H7 (cell line): ENCODE results near the gene PCDHGB4. TPM values are rescaled to one million over a fixed set of nuclear protein-coding genes. Genes with fewer than 3 reads are reported as not detected.
A peak's percentile ranks its signal among the peaks of the same experiment; 100 is the strongest.
"Not testable (repeated sequence)": the region's sequence is repeated elsewhere in the genome, so short reads cannot be mapped to it uniquely, and the experiment has no call there.

ENCODE experiments used
- DNase-seq: peaks from one replicate; pipeline ENCODE4 v3.0.0; 2012
- H3K27me3 ChIP-seq: 2 replicates; pipeline ENCODE4 v1.6.0; 2011; ENCODE audit warnings: mild to moderate bottlenecking, low read length; ENCODE audit not compliant: control insufficient read depth, insufficient read depth
- H3K36me3 ChIP-seq: replicated peaks from 2 replicates; pipeline ENCODE4 v1.5.1; 2011; ENCODE audit warnings: low read length; ENCODE audit not compliant: control insufficient read depth, insufficient read depth
- H3K4me3 ChIP-seq: 2 replicates; pipeline ENCODE4 v1.5.1; 2011; ENCODE audit warnings: low read depth, mild to moderate bottlenecking, control low read depth, low read length, moderate library complexity; ENCODE audit not compliant: insufficient read depth
- total RNA-seq: library from RNA; depleted of rRNA; stranded (reverse); fragments of >200 nt; shearing (Covaris generic); gene quantifications from 2 replicates; pipeline ENCODE4 v1.2.3, GENCODE V29; 2014

Gene PCDHGB4
- total RNA-seq, 1 experiment from 2014 or later, result 0.66 TPM

- Histone ChIP-seq H3K36me3 (no peaks in the 10 kb centered on the region), H3K27me3 (no peaks in the 10 kb centered on the region), H3K4me3 (no peak overlapping the region)
- DNase-seq, result no peak
Observed at GRCh38 chr5:141356950-141357349, 30.5 kb upstream of the PCDHGB4 start.

DNA sequence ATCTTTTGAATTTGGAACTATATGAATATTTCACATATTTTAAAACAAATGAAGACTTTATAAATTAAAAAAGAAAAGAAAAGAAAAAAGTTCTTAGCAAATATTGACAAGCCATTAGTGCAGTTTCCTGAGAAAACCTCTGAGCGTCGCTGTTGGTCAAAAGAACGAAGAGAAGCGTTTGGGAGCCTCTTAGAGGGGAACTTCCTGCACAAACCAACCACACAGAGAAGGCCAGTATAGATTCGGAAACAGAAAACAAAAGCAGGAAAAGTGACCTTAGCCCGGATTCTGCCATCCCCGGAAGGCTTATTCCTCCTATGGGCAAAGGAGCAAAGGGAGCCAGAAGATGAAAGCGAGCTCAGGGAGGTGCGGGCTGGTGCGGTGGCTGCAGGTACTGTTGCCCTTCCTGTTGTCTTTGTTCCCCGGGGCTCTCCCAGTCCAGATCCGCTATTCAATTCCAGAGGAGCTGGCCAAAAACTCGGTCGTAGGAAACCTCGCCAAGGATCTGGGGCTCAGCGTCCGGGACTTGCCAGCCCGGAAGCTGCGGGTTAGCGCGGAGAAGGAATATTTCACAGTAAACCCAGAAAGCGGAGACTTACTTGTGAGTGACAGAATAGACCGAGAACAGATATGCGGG is 27.6 kb upstream of the PCDHGB4 start, which contains the start of gene PCDHGB2:
Gene PCDHGB2, plus strand, starts transcription at position 205 of the 637 bp plus-strand sequence. Its CDS starts 142 bp downstream, at position 347.
- DNase-seq, result peak; percentile 80
- H3K4me3 ChIP-seq, result no peak within 1 kb of the TSS
- H3K36me3 ChIP-seq, result no peaks in the 10 kb centered on the region
- no peaks in the 10 kb centered on the region for H3K27me3 ChIP-seq

DNA sequence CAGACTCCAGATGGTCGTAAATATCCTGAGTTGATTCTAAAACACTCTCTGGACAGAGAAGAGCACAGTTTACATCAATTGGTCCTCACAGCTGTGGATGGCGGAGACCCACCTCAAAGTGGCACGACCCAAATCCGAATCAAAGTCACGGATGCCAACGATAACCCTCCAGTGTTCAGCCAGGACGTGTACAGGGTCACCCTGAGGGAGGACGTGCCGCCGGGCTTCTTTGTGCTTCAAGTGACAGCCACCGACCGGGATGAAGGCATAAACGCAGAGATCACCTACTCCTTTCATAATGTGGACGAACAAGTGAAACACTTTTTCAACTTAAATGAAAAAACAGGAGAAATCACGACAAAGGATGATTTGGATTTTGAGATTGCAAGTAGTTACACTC is 26.8 kb upstream of the PCDHGB4 start:
- H3K27me3 ChIP-seq, result no peaks in the 10 kb centered on the region
- H3K4me3 ChIP-seq, result no peak overlapping the region
- no peak for DNase-seq
- H3K36me3 ChIP-seq, result no peaks in the 10 kb centered on the region

- Histone ChIP-seq H3K27me3 (no peaks in the 10 kb centered on the region), H3K36me3 (no peaks in the 10 kb centered on the region), H3K4me3 (no peak overlapping the region)
- no peak for DNase-seq
Observed at GRCh38 chr5:141362719-141363118, 24.8 kb upstream of the PCDHGB4 start.

- peak; percentile 22 for DNase-seq
- H3K4me3 ChIP-seq, result no peak within 1 kb of the TSS
- no peaks in the 10 kb centered on the region for H3K27me3 ChIP-seq
- no peaks in the 10 kb centered on the region for H3K36me3 ChIP-seq
Observed at GRCh38 chr5:141363952-141364660, 23.4 kb upstream of the PCDHGB4 start, which contains the start of gene PCDHGA5. Gene PCDHGA5 (plus strand): TSS chr5:141364162. CDS start chr5:141364331, 169 bp downstream.

DNA sequence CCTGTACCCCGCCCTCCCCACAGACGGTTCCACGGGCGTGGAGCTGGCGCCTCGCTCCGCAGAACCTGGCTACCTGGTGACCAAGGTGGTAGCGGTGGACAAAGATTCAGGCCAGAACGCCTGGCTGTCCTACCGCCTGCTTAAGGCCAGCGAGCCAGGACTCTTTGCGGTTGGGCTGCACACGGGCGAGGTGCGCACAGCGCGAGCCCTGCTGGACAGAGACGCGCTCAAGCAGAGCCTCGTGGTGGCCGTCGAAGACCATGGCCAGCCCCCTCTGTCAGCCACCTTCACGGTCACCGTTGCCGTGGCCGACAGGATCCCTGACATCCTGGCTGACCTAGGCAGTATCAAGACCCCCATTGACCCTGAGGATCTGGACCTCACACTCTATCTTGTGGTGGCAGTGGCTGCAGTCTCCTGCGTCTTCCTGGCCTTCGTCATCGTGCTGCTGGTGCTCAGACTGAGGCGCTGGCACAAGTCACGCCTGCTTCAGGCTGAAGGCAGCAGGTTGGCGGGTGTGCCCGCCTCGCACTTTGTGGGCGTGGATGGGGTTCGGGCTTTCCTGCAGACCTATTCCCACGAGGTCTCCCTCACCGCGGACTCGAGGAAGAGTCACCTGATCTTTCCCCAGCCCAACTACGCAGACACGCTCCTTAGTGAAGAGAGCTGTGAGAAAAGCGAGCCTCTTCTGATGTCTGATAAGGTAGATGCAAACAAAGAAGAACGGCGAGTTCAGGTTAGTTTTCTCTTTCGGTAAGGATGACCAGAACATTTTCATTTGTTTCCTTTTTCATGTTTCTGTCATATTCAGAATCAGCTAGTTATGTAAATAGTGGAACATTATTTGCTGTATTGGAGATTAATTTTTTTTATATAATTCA is 21.2 kb upstream of the PCDHGB4 start:
- Histone ChIP-seq H3K27me3 (no peaks in the 10 kb centered on the region), H3K36me3 (no peaks in the 10 kb centered on the region), H3K4me3 (no peak overlapping the region)
- no peak for DNase-seq

- no peak for DNase-seq
- Histone ChIP-seq H3K27me3 (no peaks in the 10 kb centered on the region), H3K4me3 (no peak within 1 kb of the TSS), H3K36me3 (no peaks in the 10 kb centered on the region)
Observed at GRCh38 chr5:141369994-141370848, 17.3 kb upstream of the PCDHGB4 start, which contains the start of gene PCDHGB3. Gene PCDHGB3 (plus strand): TSS chr5:141370242. CDS start chr5:141370395, 153 bp downstream.

- Histone ChIP-seq H3K4me3 (no peak overlapping the region), H3K36me3 (no peaks in the 10 kb centered on the region), H3K27me3 (no peaks in the 10 kb centered on the region)
- no peak for DNase-seq
Observed at GRCh38 chr5:141371572-141372475, 15.7 kb upstream of the PCDHGB4 start.

DNA sequence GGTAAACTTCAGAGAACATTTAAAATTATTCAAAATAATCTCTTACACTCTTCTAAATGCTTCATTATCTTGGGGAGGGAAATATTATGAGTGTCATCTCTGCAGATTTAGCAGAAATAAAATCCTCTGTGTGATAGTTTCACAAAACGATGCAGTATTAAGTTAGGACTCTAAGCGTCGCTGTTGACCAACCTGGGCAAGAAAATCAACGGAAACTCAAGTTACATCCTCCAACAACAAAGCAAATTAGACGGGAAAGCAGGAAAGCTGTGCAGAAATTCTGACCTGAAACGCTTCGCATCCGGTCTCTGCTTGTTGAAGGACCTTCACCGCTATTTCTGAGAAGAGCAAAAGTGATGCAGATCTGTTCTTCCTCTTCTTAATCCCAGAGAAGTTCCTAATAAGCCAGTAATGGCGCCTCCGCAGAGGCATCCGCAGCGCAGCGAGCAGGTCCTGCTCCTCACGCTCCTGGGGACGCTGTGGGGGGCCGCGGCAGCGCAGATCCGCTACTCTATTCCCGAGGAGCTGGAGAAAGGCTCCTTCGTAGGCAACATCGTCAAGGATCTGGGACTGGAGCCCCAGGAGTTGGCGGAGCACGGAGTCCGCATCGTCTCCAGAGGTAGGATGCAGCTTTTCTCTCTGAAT is 13.7 kb upstream of the PCDHGB4 start, which contains the start of gene PCDHGA6:
Gene PCDHGA6, plus strand, starts transcription at position 219 of the 645 bp plus-strand sequence. Its CDS starts 193 bp downstream, at position 412.
- DNase-seq, result no peak
- Histone ChIP-seq H3K27me3 (no peaks in the 10 kb centered on the region), H3K4me3 (no peak within 1 kb of the TSS), H3K36me3 (no peaks in the 10 kb centered on the region)

- no peaks in the 10 kb centered on the region for H3K36me3 ChIP-seq
- no peak overlapping the region for H3K4me3 ChIP-seq
- DNase-seq, result no peak
- H3K27me3 ChIP-seq, result no peaks in the 10 kb centered on the region
Observed at GRCh38 chr5:141374627-141375026, 12.9 kb upstream of the PCDHGB4 start.

DNA sequence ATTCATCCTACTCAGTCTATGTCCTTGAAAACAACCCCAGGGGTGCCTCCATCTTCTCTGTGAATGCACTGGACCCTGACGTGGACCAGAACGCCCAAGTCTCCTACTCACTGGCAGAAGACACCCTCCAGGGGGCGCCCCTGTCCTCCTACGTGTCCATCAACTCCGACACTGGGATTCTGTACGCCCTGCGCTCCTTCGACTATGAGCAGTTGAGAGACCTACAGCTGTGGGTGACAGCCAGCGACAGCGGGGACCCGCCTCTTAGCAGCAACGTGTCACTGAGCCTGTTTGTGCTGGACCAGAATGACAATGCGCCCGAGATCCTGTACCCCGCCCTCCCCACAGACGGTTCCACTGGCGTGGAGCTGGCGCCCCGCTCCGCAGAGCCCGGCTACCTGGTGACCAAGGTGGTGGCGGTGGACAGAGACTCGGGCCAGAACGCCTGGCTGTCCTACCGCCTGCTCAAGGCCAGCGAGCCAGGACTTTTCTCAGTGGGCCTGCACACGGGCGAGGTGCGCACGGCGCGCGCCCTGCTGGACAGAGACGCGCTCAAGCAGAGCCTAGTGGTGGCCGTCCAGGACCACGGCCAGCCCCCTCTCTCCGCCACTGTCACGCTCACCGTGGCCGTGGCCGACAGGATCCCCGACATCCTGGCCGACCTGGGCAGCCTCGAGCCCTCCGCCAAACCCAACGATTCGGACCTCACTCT is 11.9 kb upstream of the PCDHGB4 start:
- not testable (repeated sequence) for H3K4me3 ChIP-seq, H3K27me3 ChIP-seq, H3K36me3 ChIP-seq, DNase-seq
